Measurements from ENCODE around the gene HGFAC. TPM values are rescaled to one million over a fixed set of nuclear protein-coding genes. Genes with fewer than 3 reads are reported as not detected.

The HGFAC gene
- total and polyA plus RNA-seq, 10 of the 15 experiments (the other 5 are each of a cell fraction or from before 2014, with no cell fraction given), result 0.38 TPM; not detected in 9

DNA sequence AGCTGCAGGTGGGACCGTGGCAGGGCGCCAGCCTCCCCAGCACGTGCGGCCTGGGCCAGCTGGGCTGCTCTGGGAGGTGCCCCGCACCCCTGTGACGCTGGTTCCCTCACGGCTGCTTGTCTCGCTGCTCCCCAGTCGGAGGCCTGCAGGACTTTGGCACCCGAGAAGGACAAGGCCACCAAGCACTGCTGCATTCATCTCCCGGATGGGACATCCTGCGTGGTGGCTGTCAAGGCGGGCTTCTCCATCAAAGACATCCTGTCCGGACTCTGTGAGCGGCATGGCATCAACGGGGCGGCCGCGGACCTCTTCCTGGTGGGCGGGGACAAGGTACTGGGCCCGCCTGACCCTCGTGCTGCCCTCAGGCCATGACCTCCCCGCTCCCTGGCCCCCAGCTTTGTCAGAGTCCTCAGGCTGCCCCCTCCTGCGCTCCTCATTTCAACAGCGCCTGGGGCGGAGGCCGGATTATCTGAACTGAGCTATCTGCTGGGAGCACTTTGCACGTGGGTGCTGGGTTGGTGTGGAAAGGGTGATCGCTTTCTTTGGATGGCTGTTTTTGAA lies 19.4 kb upstream of the HGFAC start:
- POLR2A ChIA-PET, result no interaction called here
- Histone ChIP-seq H3K9ac (ENCODE audit: control insufficient read depth, insufficient read depth, low read length) (no peak overlapping the region), H2AFZ (ENCODE audit: control insufficient read depth, low read depth, low read length) (no peak overlapping the region), H3K27ac (ENCODE audit: control insufficient read depth, insufficient read depth) (no peak overlapping the region), H3K79me2 (ENCODE audit: control insufficient read depth, insufficient read depth, low read length) (no peaks in the 10 kb centered on the region), H3K4me3 (no peak overlapping the region), H3K36me3 (ENCODE audit: control insufficient read depth in 2 of 2, insufficient read depth in 2 of 2, low read length in 1 of 2) (no peaks in the 10 kb centered on the region), H4K20me1 (ENCODE audit: control insufficient read depth, insufficient read depth) (no peaks in the 10 kb centered on the region), H3K4me2 (ENCODE audit: control insufficient read depth, insufficient read depth) (no peak overlapping the region), H3K9me3 (replicated peaks; ENCODE audit: control insufficient read depth, insufficient read depth, low read length) (no peaks in the 10 kb centered on the region), H3K27me3 (replicated peaks in 1 of 2; ENCODE audit: control insufficient read depth in 2 of 2, insufficient read depth in 2 of 2, low read length in 1 of 2) (no peaks in the 10 kb centered on the region), H3K4me1 (ENCODE audit: control insufficient read depth, insufficient read depth, low read length) (no peaks in the 10 kb centered on the region)
- CTCF ChIA-PET, result interaction anchor here (1.3 kb wide), 1 partner anchor 76 kb away, joined by 4 read pairs; no protein-coding TSS in a partner anchor
- WGBS (ENCODE audit: insufficient coverage, insufficient replicate concordance, low lambda C conversion rate, missing lambda C conversion rate), result 53% methylated on average over 29 of the region's 29 CpGs
- DNase-seq (ENCODE audit: low read depth, low spot score) (no peak), FAIRE-seq (no peak), ATAC-seq (no peak)
- in situ Hi-C loops (cut with MboI) (no loop called here), intact Hi-C loops (cut with micrococcal nuclease; ENCODE audit: unreplicated experiment) (no loop called here)
- RAD21 ChIA-PET (ENCODE audit: unreplicated experiment), result no interaction called here
- SMC1A ChIA-PET (ENCODE audit: uncharacterized antibody, unreplicated experiment), result no interaction called here
- no peak for TF ChIP-seq KDM1A (IDR thresholded peaks at IDR 0.05; ENCODE audit: borderline replicate concordance)
- TF ChIP-seq NR2C2 (IDR thresholded peaks at IDR 0.05; ENCODE audit: borderline replicate concordance, control insufficient read depth, insufficient read length, low read depth), result no peak
- no peak for TF ChIP-seq CHD4 (IDR thresholded peaks at IDR 0.05)
- TF ChIP-seq, protein P1, sequence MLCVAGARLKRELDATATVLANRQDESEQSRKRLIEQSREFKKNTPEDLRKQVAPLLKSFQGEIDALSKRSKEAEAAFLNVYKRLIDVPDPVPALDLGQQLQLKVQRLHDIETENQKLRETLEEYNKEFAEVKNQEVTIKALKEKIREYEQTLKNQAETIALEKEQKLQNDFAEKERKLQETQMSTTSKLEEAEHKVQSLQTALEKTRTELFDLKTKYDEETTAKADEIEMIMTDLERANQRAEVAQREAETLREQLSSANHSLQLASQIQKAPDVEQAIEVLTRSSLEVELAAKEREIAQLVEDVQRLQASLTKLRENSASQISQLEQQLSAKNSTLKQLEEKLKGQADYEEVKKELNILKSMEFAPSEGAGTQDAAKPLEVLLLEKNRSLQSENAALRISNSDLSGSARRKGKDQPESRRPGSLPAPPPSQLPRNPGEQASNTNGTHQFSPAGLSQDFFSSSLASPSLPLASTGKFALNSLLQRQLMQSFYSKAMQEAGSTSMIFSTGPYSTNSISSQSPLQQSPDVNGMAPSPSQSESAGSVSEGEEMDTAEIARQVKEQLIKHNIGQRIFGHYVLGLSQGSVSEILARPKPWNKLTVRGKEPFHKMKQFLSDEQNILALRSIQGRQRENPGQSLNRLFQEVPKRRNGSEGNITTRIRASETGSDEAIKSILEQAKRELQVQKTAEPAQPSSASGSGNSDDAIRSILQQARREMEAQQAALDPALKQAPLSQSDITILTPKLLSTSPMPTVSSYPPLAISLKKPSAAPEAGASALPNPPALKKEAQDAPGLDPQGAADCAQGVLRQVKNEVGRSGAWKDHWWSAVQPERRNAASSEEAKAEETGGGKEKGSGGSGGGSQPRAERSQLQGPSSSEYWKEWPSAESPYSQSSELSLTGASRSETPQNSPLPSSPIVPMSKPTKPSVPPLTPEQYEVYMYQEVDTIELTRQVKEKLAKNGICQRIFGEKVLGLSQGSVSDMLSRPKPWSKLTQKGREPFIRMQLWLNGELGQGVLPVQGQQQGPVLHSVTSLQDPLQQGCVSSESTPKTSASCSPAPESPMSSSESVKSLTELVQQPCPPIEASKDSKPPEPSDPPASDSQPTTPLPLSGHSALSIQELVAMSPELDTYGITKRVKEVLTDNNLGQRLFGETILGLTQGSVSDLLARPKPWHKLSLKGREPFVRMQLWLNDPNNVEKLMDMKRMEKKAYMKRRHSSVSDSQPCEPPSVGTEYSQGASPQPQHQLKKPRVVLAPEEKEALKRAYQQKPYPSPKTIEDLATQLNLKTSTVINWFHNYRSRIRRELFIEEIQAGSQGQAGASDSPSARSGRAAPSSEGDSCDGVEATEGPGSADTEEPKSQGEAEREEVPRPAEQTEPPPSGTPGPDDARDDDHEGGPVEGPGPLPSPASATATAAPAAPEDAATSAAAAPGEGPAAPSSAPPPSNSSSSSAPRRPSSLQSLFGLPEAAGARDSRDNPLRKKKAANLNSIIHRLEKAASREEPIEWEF (IDR thresholded peaks at IDR 0.05; ENCODE audit: insufficient replicate concordance, low read depth, low read length), result no peak
- TF ChIP-seq, protein P2, sequence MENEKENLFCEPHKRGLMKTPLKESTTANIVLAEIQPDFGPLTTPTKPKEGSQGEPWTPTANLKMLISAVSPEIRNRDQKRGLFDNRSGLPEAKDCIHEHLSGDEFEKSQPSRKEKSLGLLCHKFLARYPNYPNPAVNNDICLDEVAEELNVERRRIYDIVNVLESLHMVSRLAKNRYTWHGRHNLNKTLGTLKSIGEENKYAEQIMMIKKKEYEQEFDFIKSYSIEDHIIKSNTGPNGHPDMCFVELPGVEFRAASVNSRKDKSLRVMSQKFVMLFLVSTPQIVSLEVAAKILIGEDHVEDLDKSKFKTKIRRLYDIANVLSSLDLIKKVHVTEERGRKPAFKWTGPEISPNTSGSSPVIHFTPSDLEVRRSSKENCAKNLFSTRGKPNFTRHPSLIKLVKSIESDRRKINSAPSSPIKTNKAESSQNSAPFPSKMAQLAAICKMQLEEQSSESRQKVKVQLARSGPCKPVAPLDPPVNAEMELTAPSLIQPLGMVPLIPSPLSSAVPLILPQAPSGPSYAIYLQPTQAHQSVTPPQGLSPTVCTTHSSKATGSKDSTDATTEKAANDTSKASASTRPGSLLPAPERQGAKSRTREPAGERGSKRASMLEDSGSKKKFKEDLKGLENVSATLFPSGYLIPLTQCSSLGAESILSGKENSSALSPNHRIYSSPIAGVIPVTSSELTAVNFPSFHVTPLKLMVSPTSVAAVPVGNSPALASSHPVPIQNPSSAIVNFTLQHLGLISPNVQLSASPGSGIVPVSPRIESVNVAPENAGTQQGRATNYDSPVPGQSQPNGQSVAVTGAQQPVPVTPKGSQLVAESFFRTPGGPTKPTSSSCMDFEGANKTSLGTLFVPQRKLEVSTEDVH (IDR thresholded peaks at IDR 0.05; ENCODE audit: low read depth, partially characterized antibody), result no peak
- TF ChIP-seq CHD1 (IDR thresholded peaks at IDR 0.05; ENCODE audit: low read depth, low read length), result no peak
- no peak for TF ChIP-seq CBX5 (IDR thresholded peaks at IDR 0.05; ENCODE audit: low read depth)
- BruUV-seq (replicated peaks), result no TSS peak

Data from GM12878 (cell line).